ENCODE measurements around the gene STKLD1. TPM values are rescaled to one million over a fixed set of nuclear protein-coding genes. Genes with fewer than 3 reads are reported as not detected.

STKLD1 gene
- total RNA-seq, 3 donors from 2014 or later (not counting 1 experiment from before 2014, with no cell fraction given), result 0.53 to 2.9 (median 1.1) TPM

GRCh38 chr9:133357656-133358055 lies 18.5 kb upstream of the STKLD1 start:
- no peak overlapping the region for H3K27ac ChIP-seq (ENCODE audit: low read length)
- H3K27me3 ChIP-seq (ENCODE audit: control insufficient read depth, insufficient read depth, low read length), result no peaks in the 10 kb centered on the region
- ATAC-seq (no peak), DNase-seq (no peak)
- Mint-ChIP-seq H3K36me3 (no peaks in the 10 kb centered on the region), H3K4me3 (peak overlapping the region; percentile 87), H3K27ac (peak overlapping the region; percentile 77 to 87), H3K9me3 (no peaks in the 10 kb centered on the region), H3K27me3 (ENCODE audit: low read depth in 2 of 2) (no peaks in the 10 kb centered on the region), H3K4me1 (peaks cover 22 to 40% of the 10 kb centered on the region in 2 donors)
- H3K36me3 ChIP-seq (ENCODE audit: control insufficient read depth, insufficient read depth, low read length), result peaks cover 44% of the 10 kb centered on the region
- no peak for TF ChIP-seq CTCF (IDR thresholded peaks at IDR 0.05)
- 95% methylated on average over 14 of the region's 14 CpGs for WGBS (ENCODE audit: insufficient coverage)
- H3K4me3 ChIP-seq (ENCODE audit: low read length), result no peak overlapping the region
- H3K4me1 ChIP-seq (ENCODE audit: control insufficient read depth, insufficient read depth, low read length), result peaks cover 37% of the 10 kb centered on the region
- intact Hi-C loops (cut with micrococcal nuclease), result loop anchor here (2.0 kb wide), 1 partner anchor 13 kb away; no protein-coding TSS in a partner anchor
- H3K9me3 ChIP-seq (ENCODE audit: control insufficient read depth, insufficient read depth, low read length), result no peaks in the 10 kb centered on the region

GRCh38 chr9:133359399-133360175 lies 16.6 kb upstream of the STKLD1 start:
- H3K36me3 Mint-ChIP-seq, result peaks cover 7% of the 10 kb centered on the region
- H3K27ac ChIP-seq (ENCODE audit: low read length), result no peak overlapping the region
- WGBS (ENCODE audit: insufficient coverage), result 89% methylated on average over 20 of the region's 20 CpGs

GRCh38 chr9:133360400-133361393 lies 15.5 kb upstream of the STKLD1 start:
- H3K36me3 Mint-ChIP-seq, result peaks cover 7% of the 10 kb centered on the region
- no peak overlapping the region for H3K4me3 Mint-ChIP-seq
- no peaks in the 10 kb centered on the region for H3K27me3 Mint-ChIP-seq (ENCODE audit: low read depth in 2 of 2)
- no peak for TF ChIP-seq CTCF (IDR thresholded peaks at IDR 0.05)
- no peak for DNase-seq
- peaks cover 21 to 47% of the 10 kb centered on the region in 2 donors for H3K4me1 Mint-ChIP-seq
- Histone ChIP-seq H3K4me1 (ENCODE audit: control insufficient read depth, insufficient read depth, low read length) (peaks cover 26% of the 10 kb centered on the region), H3K4me3 (ENCODE audit: low read length) (no peak overlapping the region), H3K36me3 (ENCODE audit: control insufficient read depth, insufficient read depth, low read length) (peaks cover 53% of the 10 kb centered on the region), H3K9me3 (ENCODE audit: control insufficient read depth, insufficient read depth, low read length) (no peaks in the 10 kb centered on the region), H3K27ac (ENCODE audit: low read length) (no peak overlapping the region), H3K27me3 (ENCODE audit: control insufficient read depth, insufficient read depth, low read length) (no peaks in the 10 kb centered on the region)
- no peaks in the 10 kb centered on the region for H3K9me3 Mint-ChIP-seq
- H3K27ac Mint-ChIP-seq, result peak overlapping the region; percentile 29 to 64
- WGBS (ENCODE audit: insufficient coverage), result 87% methylated on average over 21 of the region's 21 CpGs
- intact Hi-C loops (cut with micrococcal nuclease), result no loop called here
- no peak for ATAC-seq

More at GRCh38 chr9:133359399-133360175, 16.6 kb upstream of the STKLD1 start:
- Mint-ChIP-seq H3K4me1 (peaks cover 21 to 47% of the 10 kb centered on the region in 2 donors), H3K27me3 (ENCODE audit: low read depth in 2 of 2) (no peaks in the 10 kb centered on the region), H3K27ac (peak overlapping the region; percentile 77 to 87), H3K4me3 (no peak overlapping the region), H3K9me3 (no peaks in the 10 kb centered on the region)
- no peak for ATAC-seq
- TF ChIP-seq CTCF (IDR thresholded peaks at IDR 0.05), result no peak
- Histone ChIP-seq H3K4me1 (ENCODE audit: control insufficient read depth, insufficient read depth, low read length) (peaks cover 37% of the 10 kb centered on the region), H3K9me3 (ENCODE audit: control insufficient read depth, insufficient read depth, low read length) (no peaks in the 10 kb centered on the region), H3K27me3 (ENCODE audit: control insufficient read depth, insufficient read depth, low read length) (no peaks in the 10 kb centered on the region), H3K4me3 (ENCODE audit: low read length) (no peak overlapping the region), H3K36me3 (ENCODE audit: control insufficient read depth, insufficient read depth, low read length) (peaks cover 43% of the 10 kb centered on the region)
- DNase-seq, result peak in 1 of 2 donors; percentile 50
- intact Hi-C loops (cut with micrococcal nuclease), result no loop called here
